Measurements from ENCODE around the gene FAM187B. TPM values are rescaled to one million over a fixed set of nuclear protein-coding genes. Genes with fewer than 3 reads are reported as not detected.

FAM187B gene
- total and polyA plus RNA-seq, 2 donors from 2014 or later, result not detected

- no peak for TF ChIP-seq CTCF (IDR thresholded peaks at IDR 0.05; ENCODE audit: borderline replicate concordance, extremely low read depth, insufficient read depth)
- peak; percentile 74 to 94 (median 86) for DNase-seq
- H3K4me3 ChIP-seq (ENCODE audit: low read length in 3 of 3), result peak within 1 kb of the TSS; percentile 68 to 84 (median 84)
- no peaks in the 10 kb centered on the region for H3K27me3 ChIP-seq (ENCODE audit: control insufficient read depth, insufficient read depth, low read length)
- peak within 1 kb of the TSS; percentile 57 to 93 (median 90) for H3K9ac ChIP-seq (ENCODE audit: low read length in 3 of 3)
- intact Hi-C loops (cut with DNase I), result no loop called here
- FAIRE-seq, result no peak
- H3K36me3 ChIP-seq (ENCODE audit: control insufficient read depth in 2 of 3, insufficient read depth in 3 of 3, low read length in 3 of 3), result peaks cover 8 to 24% (median 13%) of the 10 kb centered on the region in 3 donors
- peaks cover 0 to 18% (median 6%) of the 10 kb centered on the region in 3 donors for H3K4me1 ChIP-seq (ENCODE audit: control insufficient read depth in 2 of 3, insufficient read depth in 2 of 3, low read depth in 1 of 3, low read length in 3 of 3)
- peak within 1 kb of the TSS; percentile 90 to 92 for H3K27ac ChIP-seq (ENCODE audit: low read depth in 2 of 2, low read length in 2 of 2)
- H3K9me3 ChIP-seq (ENCODE audit: control insufficient read depth in 2 of 3, insufficient read depth in 1 of 3, low read length in 3 of 3), result no peaks in the 10 kb centered on the region
Measured at GRCh38 chr19:35268536-35269437, 40.2 kb upstream of the FAM187B start, which contains the start of gene USF2. Gene USF2, plus strand, starts transcription at chr19:35268962. Its CDS starts 140 bp downstream, at chr19:35269102.

- Histone ChIP-seq H3K9ac (ENCODE audit: low read length in 3 of 3) (peak overlapping the region; percentile 57 to 93 (median 90)), H3K27me3 (ENCODE audit: control insufficient read depth, insufficient read depth, low read length) (no peaks in the 10 kb centered on the region), H3K9me3 (ENCODE audit: control insufficient read depth in 2 of 3, insufficient read depth in 1 of 3, low read length in 3 of 3) (no peaks in the 10 kb centered on the region), H3K4me3 (ENCODE audit: low read length in 3 of 3) (peak overlapping the region; percentile 68 to 84 (median 84)), H3K27ac (ENCODE audit: low read depth in 2 of 2, low read length in 2 of 2) (peak overlapping the region; percentile 88 to 92), H3K36me3 (ENCODE audit: control insufficient read depth in 2 of 3, insufficient read depth in 3 of 3, low read length in 3 of 3) (peaks cover 7 to 19% (median 8%) of the 10 kb centered on the region in 3 donors), H3K4me1 (ENCODE audit: control insufficient read depth in 2 of 3, insufficient read depth in 2 of 3, low read depth in 1 of 3, low read length in 3 of 3) (peaks cover 0 to 17% (median 6%) of the 10 kb centered on the region in 3 donors)
- DNase-seq, result peak; percentile 76 to 94 (median 88)
- FAIRE-seq, result no peak
- no peak for TF ChIP-seq CTCF (IDR thresholded peaks at IDR 0.05; ENCODE audit: borderline replicate concordance, extremely low read depth, insufficient read depth)
- intact Hi-C loops (cut with DNase I), result no loop called here
Measured at GRCh38 chr19:35267818-35268535, 39.4 kb upstream of the FAM187B start.

GRCh38 chr19:35267353-35267817 lies 38.8 kb upstream of the FAM187B start:
- Histone ChIP-seq H3K27ac (ENCODE audit: low read depth in 2 of 2, low read length in 2 of 2) (peak overlapping the region; percentile 83 to 92), H3K4me1 (ENCODE audit: control insufficient read depth in 2 of 3, insufficient read depth in 2 of 3, low read depth in 1 of 3, low read length in 3 of 3) (peaks cover 0 to 17% (median 6%) of the 10 kb centered on the region in 3 donors), H3K36me3 (ENCODE audit: control insufficient read depth in 2 of 3, insufficient read depth in 3 of 3, low read length in 3 of 3) (peaks cover 7 to 18% (median 8%) of the 10 kb centered on the region in 3 donors), H3K9me3 (ENCODE audit: control insufficient read depth in 2 of 3, insufficient read depth in 1 of 3, low read length in 3 of 3) (no peaks in the 10 kb centered on the region), H3K9ac (ENCODE audit: low read length in 3 of 3) (peak overlapping the region; percentile 57 to 93 (median 90)), H3K4me3 (ENCODE audit: low read length in 3 of 3) (peak overlapping the region; percentile 68 to 84 (median 84)), H3K27me3 (ENCODE audit: control insufficient read depth, insufficient read depth, low read length) (no peaks in the 10 kb centered on the region)
- FAIRE-seq (no peak), DNase-seq (peak in 4 of 5 donors; percentile 49 to 90 (median 82))
- no peak for TF ChIP-seq CTCF (IDR thresholded peaks at IDR 0.05; ENCODE audit: borderline replicate concordance, extremely low read depth, insufficient read depth)
- intact Hi-C loops (cut with DNase I), result no loop called here

Data from kidney (tissue), 14 donors.